SK-N-SH (cell line): ENCODE results near the gene UBE2I. TPM values are rescaled to one million over a fixed set of nuclear protein-coding genes. Genes with fewer than 3 reads are reported as not detected.

Source experiments
- CTCF ChIA-PET: fragments of 300-600, 350-600 bp; formaldehyde crosslinking; extraction: SDS; loops from one replicate; lab custom pipeline; 2021; lab: Yijun Ruan, JAX
- POLR2A ChIA-PET: fragments of 350-600 bp; sonication (Branson Sonifier 250); formaldehyde crosslinking; extraction: SDS; loops from one replicate; lab custom pipeline; 2020; ENCODE audit warnings: antibody characterized with exemption, inconsistent platforms; lab: Yijun Ruan, JAX
- DNase-seq: peaks from one replicate; pipeline ENCODE4 v3.0.0; 2012
- H2AFZ ChIP-seq: fragments of 200-600 bp; sonication (generic); 2 replicates; pipeline ENCODE4 v1.8.1; 2016; ENCODE audit warnings: antibody characterized with exemption, mild to moderate bottlenecking, low read depth
- H3F3A ChIP-seq: fragments of 200-600 bp; sonication (generic); replicated peaks from 2 replicates; pipeline ENCODE3; 2016; ENCODE audit warnings: antibody characterized with exemption, mild to moderate bottlenecking; ENCODE audit not compliant: insufficient read depth
- H3K27ac ChIP-seq, 2 experiments: fragments of 200-500 bp in 1 of 2; fragments of 200-600 bp in 1 of 2; sonication (Bioruptor generic) in 1 of 2; sonication (generic), shearing (Covaris generic) in 1 of 2; 2 replicates each; pipeline versions ENCODE4 v1.5.1 to v1.6.1; 2014 to 2016; ENCODE audit warnings: low read depth in 2 of 2, inconsistent platforms in 1 of 2, low read length in 1 of 2, mild to moderate bottlenecking in 1 of 2, mixed read lengths in 1 of 2
- H3K27me3 ChIP-seq: fragments of 200-600 bp; sonication (generic), shearing (Covaris generic); 2 replicates; pipeline ENCODE4 v1.6.1; 2016; ENCODE audit warnings: mixed run types; ENCODE audit not compliant: insufficient read depth
- H3K36me3 ChIP-seq, 2 experiments: fragments of 200-500 bp in 1 of 2; fragments of 200-600 bp in 1 of 2; sonication (Bioruptor generic) in 1 of 2; sonication (generic) in 1 of 2; replicated peaks in 1 of 2; 2 replicates each; pipeline versions ENCODE3 to v1.5.1; 2014 to 2016; ENCODE audit warnings: low read length in 1 of 2, mild to moderate bottlenecking in 1 of 2; ENCODE audit not compliant: insufficient read depth in 2 of 2, control insufficient read depth in 1 of 2
- H3K4me1 ChIP-seq, 2 experiments: fragments of 200-500 bp in 1 of 2; fragments of 200-600 bp in 1 of 2; sonication (Bioruptor generic) in 1 of 2; sonication (generic), shearing (Covaris generic) in 1 of 2; 2 replicates each; pipeline versions ENCODE4 v1.5.1 to v1.6.1; 2014 to 2016; ENCODE audit warnings: low read depth in 1 of 2, low read length in 1 of 2, mixed run types in 1 of 2; ENCODE audit not compliant: insufficient read depth in 2 of 2, control insufficient read depth in 1 of 2
- H3K4me2 ChIP-seq: fragments of 200-600 bp; sonication (generic), shearing (Covaris generic); 2 replicates; pipeline ENCODE4 v1.6.1; 2017; ENCODE audit warnings: mixed run types
- H3K4me3 ChIP-seq, 2 experiments: fragments of 200-500 bp in 1 of 2; fragments of 200-600 bp in 1 of 2; sonication (Bioruptor generic) in 1 of 2; sonication (generic), shearing (Covaris generic) in 1 of 2; 2 replicates each; pipeline versions ENCODE4 v1.5.1 to v1.8.1; 2014 to 2016; ENCODE audit warnings: low read depth in 2 of 2, inconsistent platforms in 1 of 2, low read length in 1 of 2, mild to moderate bottlenecking in 1 of 2, mixed read lengths in 1 of 2, moderate library complexity in 1 of 2
- H3K79me2 ChIP-seq: fragments of 200-600 bp; sonication (generic); 2 replicates; pipeline ENCODE4 v1.8.1; 2017; ENCODE audit warnings: mild to moderate bottlenecking; ENCODE audit not compliant: insufficient read depth
- H3K9ac ChIP-seq: fragments of 200-600 bp; sonication (generic); 2 replicates; pipeline ENCODE4 v1.6.1; 2017; ENCODE audit warnings: mixed run types
- H3K9me2 ChIP-seq: fragments of 200-600 bp; sonication (generic); 2 replicates; pipeline ENCODE4 v1.6.1; 2017; ENCODE audit warnings: mixed run types
- H3K9me3 ChIP-seq: fragments of 200-600 bp; sonication (generic); 2 replicates; pipeline ENCODE4 v1.6.1; 2017; ENCODE audit warnings: mixed run types, mild to moderate bottlenecking, moderate library complexity
- H4K20me1 ChIP-seq: fragments of 200-600 bp; sonication (generic); 2 replicates; pipeline ENCODE4 v1.6.1; 2017; ENCODE audit warnings: mild to moderate bottlenecking, mixed run types; ENCODE audit not compliant: insufficient read depth
- ELF1 ChIP-seq: IDR thresholded peaks from 2 replicates; pipeline ENCODE4 v1.4.0; 2012
- FOSL2 ChIP-seq: IDR thresholded peaks from 2 replicates; pipeline ENCODE4 v1.4.0; 2012; ENCODE audit warnings: low read depth, mild to moderate bottlenecking, moderate library complexity, borderline replicate concordance
- FOXJ3 ChIP-seq: sonication (generic); formaldehyde crosslinking; IDR thresholded peaks from 2 replicates; pipeline ENCODE4 v1.5.1; 2020; ENCODE audit warnings: mild to moderate bottlenecking, missing genetic modification reagents
- FOXM1 ChIP-seq: IDR thresholded peaks from 2 replicates; pipeline ENCODE4 v1.4.0; 2012; ENCODE audit warnings: low read depth, mild to moderate bottlenecking
- IRF3 ChIP-seq: fragments of 150-350 bp; IDR thresholded peaks from 2 replicates; pipeline ENCODE4 v1.6.1; 2016; ENCODE audit warnings: mild to moderate bottlenecking, low read depth, low read length
- JUND ChIP-seq: IDR thresholded peaks from 2 replicates; pipeline ENCODE4 v1.4.0; 2012
- MXI1 ChIP-seq: IDR thresholded peaks from 2 replicates; pipeline ENCODE4 v1.6.1; 2012; ENCODE audit warnings: mild to moderate bottlenecking, low read depth, low read length, improper control_type of control experiment
- NRF1 ChIP-seq: IDR thresholded peaks from 2 replicates; pipeline ENCODE4 v1.6.1; 2012; ENCODE audit warnings: low read depth, mild to moderate bottlenecking, low read length
- RCOR1 ChIP-seq: fragments of 150-350 bp; IDR thresholded peaks from 2 replicates; pipeline ENCODE4 v1.6.1; 2017; ENCODE audit warnings: antibody characterized with exemption, low read length
- REST ChIP-seq: IDR thresholded peaks from 2 replicates; pipeline ENCODE4 v1.6.1; 2012; ENCODE audit warnings: mild to moderate bottlenecking, low read depth, low read length, moderate library complexity
- RFX5 ChIP-seq: IDR thresholded peaks from 2 replicates; pipeline ENCODE4 v1.6.1; 2012; ENCODE audit warnings: mild to moderate bottlenecking, improper control_type of control experiment, low read length
- RXRA ChIP-seq: IDR thresholded peaks from 2 replicates; pipeline ENCODE4 v1.4.0; 2012; ENCODE audit warnings: low read depth, mild to moderate bottlenecking, borderline replicate concordance
- TAF1 ChIP-seq: IDR thresholded peaks from 2 replicates; pipeline ENCODE4 v1.6.1; 2012; ENCODE audit warnings: low read depth, mild to moderate bottlenecking, low read length, moderate library complexity, borderline replicate concordance
- TCF12 ChIP-seq: IDR thresholded peaks from 2 replicates; pipeline ENCODE4 v1.4.0; 2012
- USF2 ChIP-seq: fragments of 150-350 bp; IDR thresholded peaks from 2 replicates; pipeline ENCODE4 v1.6.1; 2017; ENCODE audit warnings: antibody characterized with exemption, low read length, low read depth, borderline replicate concordance
- YY1 ChIP-seq: IDR thresholded peaks from 2 replicates; pipeline ENCODE4 v1.4.0; 2012; ENCODE audit warnings: low read depth, mild to moderate bottlenecking
- ZBTB33 ChIP-seq: IDR thresholded peaks from 2 replicates; pipeline ENCODE4 v1.4.0; 2012; ENCODE audit warnings: low read depth, borderline replicate concordance
- WGBS: methylation state at CpG from one replicate; pipeline ENCODE4 v1.1.6; 2017; ENCODE audit warnings: low lambda C conversion rate; 5-methylcytosine and 5-hydroxymethylcytosine counted together
- polyA plus RNA-seq, 3 experiments: library from polyadenylated mRNA; depleted of rRNA; stranded (reverse); fragments of >200 nt; gene quantifications; 2 replicates each; pipeline ENCODE4 v1.2.3, GENCODE V29; 2012

UBE2I gene
- polyA plus RNA-seq, 1 of the 3 experiments (the other 2 are of a cell fraction): 107 TPM

- Histone ChIP-seq H3K36me3 (no peaks in the 10 kb centered on the region), H2AFZ (no peak overlapping the region), H3K4me1 (peaks cover 0 to 2% of the 10 kb centered on the region in 2 experiments; a peak in 1 of 4 replicates), H3F3A (peaks cover 10% of the 10 kb centered on the region), H3K27me3 (peaks cover 60% of the 10 kb centered on the region), H4K20me1 (no peaks in the 10 kb centered on the region)
- POLR2A ChIA-PET: no interaction called here
- TF ChIP-seq RXRA: no peak
- TF ChIP-seq FOSL2: no peak
- no peak for TF ChIP-seq USF2
- TF ChIP-seq NRF1: no peak
- no peak for TF ChIP-seq IRF3
- TF ChIP-seq FOXM1: no peak
- no peak for TF ChIP-seq RFX5
- TF ChIP-seq FOXJ3 (CRISPR knock-in tag): no peak
- TF ChIP-seq, all 33 proteins: peak for 0
- no peak overlapping the region for H3K4me3 ChIP-seq
- 45% methylated on average over 3 of the region's 15 CpGs for WGBS
- H3K27ac ChIP-seq: no peak overlapping the region
- H3K9me2 ChIP-seq: no peaks in the 10 kb centered on the region
- H3K4me2 ChIP-seq: no peak overlapping the region
- CTCF ChIA-PET: no interaction called here
- no peaks in the 10 kb centered on the region for H3K9me3 ChIP-seq
- no peak for DNase-seq
- no peak overlapping the region for H3K9ac ChIP-seq
- H3K79me2 ChIP-seq: no peaks in the 10 kb centered on the region
Measured at GRCh38 chr16:1263591-1264344, 45.7 kb upstream of the UBE2I start.

- H3K27me3 ChIP-seq: peaks cover 60% of the 10 kb centered on the region
- H3K27ac ChIP-seq: no peak overlapping the region
- 76% methylated on average over 16 of the region's 16 CpGs for WGBS
- H3K4me3 ChIP-seq: no peak overlapping the region
- no peaks in the 10 kb centered on the region for H4K20me1 ChIP-seq
- H3K36me3 ChIP-seq: no peaks in the 10 kb centered on the region
- CTCF ChIA-PET: no interaction called here
- no peaks in the 10 kb centered on the region for H3K79me2 ChIP-seq
- peaks cover 10% of the 10 kb centered on the region for H3F3A ChIP-seq
- H3K9ac ChIP-seq: no peak overlapping the region
- POLR2A ChIA-PET: no interaction called here
- no peaks in the 10 kb centered on the region for H3K9me2 ChIP-seq
- H2AFZ ChIP-seq: no peak overlapping the region
- H3K4me2 ChIP-seq: no peak overlapping the region
- H3K4me1 ChIP-seq: no peaks in the 10 kb centered on the region
- H3K9me3 ChIP-seq: no peaks in the 10 kb centered on the region
- no peak for DNase-seq
- no peak for TF ChIP-seq FOXM1
- no peak for TF ChIP-seq TCF12
- no peak for TF ChIP-seq IRF3
- TF ChIP-seq MXI1: no peak
- no peak for TF ChIP-seq TAF1
- no peak for TF ChIP-seq REST
- no peak for TF ChIP-seq ZBTB33
- TF ChIP-seq RCOR1: no peak
- TF ChIP-seq YY1: no peak
- TF ChIP-seq FOXJ3 (CRISPR knock-in tag): no peak
- TF ChIP-seq JUND: no peak
- no peak for TF ChIP-seq ELF1
Measured at GRCh38 chr16:1264345-1265089, 44.9 kb upstream of the UBE2I start.
